Activated CD4-positive, alpha-beta T cell treated with anti-CD3 and anti-CD28 coated beads, Interleukin-2, amount 50 U/mL, for 24 hours (primary cell): ENCODE measurements around the gene TPM2.

Source experiments
- DNase-seq, 2 donors: peaks; one replicate each; pipeline ENCODE4 v3.0.0-alpha.2; 2020; ENCODE audit warnings: low read depth in 1 of 2, low spot score in 1 of 2

The TPM2 gene

DNA sequence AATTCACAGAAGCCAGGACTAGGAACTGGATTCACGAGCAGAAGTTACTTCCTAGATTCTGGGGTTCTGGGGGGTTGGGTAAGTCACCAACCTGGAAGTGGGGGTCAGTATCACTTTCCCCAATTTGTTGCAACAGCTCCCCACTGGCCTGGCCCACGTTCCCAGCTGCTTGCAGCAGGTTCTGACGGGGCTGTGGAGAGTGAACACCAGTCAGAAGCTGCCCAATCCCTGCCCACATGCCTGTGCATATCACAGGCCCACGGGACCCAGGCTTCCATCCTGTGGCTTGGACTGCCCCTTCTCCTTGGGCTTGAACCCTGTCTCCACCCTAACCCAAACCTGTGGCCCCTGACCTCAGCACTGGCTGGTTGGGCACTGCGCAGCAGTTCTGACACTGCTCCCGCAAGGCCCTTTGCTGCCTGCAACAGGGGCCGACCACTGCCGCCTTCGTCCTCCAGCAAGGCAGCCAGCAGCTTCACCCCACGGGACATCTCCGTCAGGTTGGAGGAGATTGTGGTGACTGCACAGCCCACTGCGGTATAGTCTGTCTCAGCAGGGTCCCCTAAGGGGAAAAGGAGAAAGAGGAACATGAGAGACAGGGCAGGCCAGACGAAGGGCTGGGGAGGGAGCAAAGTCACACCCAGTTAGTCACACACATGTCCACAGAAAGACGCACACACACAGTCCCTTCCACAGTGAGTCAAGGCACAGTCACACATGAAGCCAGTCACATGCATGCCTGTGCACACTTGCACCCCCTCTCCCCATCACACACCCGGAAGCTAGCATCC, 29.2 kb upstream of the TPM2 start:
- no peak for DNase-seq

DNA sequence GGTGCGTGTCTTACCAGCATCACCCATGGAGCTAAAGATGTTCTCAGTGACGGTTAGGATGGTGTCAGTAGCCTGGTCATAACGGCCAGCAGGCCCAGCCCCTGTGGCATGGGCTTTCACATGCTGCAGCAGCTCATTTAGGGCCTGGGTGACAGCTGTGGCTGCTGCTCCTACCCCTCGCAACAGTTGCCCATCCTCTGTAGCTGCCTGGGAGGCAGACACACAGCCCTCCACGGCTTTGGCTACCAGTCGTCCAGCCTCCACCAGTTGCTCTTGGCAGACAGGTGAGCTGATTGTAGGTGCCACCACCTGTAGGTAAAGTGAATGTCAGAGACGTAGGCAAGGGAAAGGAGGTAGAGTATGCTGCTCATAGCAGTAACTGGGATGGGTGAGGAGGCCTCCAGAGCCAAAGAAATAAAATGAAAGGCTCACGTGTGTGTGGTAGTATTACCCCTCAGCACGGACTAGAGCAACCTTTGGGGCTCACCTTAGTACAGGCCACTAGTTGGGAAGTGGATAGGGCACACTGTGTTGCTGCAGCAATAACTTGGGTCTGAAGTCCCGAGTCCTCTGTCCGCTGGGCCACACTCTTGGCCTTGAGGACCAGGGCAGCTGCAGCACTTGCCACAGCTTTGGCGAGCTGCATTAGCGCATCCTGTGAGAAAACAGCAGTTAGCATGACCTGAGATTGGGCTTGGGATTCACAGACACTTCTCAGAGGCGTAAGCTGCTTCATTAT, 27.6 kb upstream of the TPM2 start:
- DNase-seq, result no peak

DNA sequence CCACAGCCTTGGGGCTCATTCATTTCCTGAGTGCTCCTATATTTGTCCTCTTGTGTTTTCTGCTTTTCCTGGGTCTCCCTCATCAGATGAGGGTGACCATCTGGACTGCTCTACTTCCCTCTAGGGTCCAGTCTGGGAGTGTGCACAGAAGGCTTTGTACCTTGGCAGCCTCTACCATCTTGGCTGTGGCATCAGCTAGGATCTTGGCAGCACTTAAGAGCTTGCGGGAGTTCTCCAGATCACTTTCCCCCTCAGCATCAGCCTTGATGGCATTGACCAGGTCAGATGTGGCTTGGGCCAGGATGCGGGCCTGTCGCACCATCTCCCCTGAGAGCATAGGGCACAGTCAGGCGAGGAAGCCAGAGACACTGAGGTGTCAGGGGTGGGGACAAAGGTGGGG, 26.5 kb upstream of the TPM2 start:
- DNase-seq, result no peak

DNA sequence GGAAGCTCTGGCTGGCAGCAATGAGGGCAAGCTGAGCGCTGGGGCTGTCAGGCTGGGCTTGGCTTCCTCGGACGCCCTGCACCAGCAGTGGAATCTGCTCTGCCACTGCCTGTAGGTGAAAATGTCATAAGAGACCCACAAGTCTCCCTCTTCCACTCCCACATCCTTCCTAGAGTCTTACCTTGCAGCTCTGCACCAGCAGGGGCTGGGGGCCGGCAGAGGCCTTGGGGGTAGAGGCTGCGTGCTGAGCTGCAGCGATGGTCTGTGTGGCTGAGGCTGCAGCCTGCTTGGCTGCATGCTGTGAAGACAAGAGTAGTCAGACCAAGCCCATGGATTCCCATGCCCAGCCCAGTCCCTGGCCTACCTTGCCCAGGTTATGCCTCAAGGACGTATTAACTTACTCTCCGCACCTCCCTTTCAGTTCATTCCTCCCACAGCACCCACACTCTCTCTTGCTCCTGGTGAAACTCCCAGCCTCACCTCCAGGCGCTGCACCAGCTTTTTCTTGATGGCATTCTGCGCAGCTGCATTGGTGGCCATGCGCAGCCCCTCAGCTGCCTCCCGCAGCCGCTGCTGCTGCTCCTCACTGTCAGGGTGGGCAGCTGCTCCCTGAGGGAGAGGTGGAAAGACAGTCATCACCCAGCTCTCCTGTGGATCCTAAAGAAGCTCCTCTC, 25.0 kb upstream of the TPM2 start:
- no peak for DNase-seq

DNA sequence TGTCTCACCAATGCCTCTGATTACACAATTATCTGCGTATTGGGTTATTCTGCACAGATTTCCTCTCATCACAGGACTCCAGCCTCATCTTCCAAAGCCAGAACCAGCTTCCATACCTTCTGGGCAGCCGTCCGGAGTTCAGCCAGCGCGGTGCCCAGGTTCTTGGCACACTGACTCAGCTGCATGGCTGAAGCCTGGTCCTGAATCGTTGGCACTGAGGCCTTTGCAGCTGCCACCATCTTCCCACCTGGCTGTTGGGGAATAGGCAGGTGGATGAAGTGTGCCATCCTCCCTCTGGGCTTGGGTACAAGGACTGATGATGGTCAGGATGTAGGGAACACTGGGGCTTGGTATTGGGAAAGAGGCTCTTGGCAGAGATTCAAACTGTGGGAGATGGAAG, 24.4 kb upstream of the TPM2 start:
- no peak for DNase-seq

DNA sequence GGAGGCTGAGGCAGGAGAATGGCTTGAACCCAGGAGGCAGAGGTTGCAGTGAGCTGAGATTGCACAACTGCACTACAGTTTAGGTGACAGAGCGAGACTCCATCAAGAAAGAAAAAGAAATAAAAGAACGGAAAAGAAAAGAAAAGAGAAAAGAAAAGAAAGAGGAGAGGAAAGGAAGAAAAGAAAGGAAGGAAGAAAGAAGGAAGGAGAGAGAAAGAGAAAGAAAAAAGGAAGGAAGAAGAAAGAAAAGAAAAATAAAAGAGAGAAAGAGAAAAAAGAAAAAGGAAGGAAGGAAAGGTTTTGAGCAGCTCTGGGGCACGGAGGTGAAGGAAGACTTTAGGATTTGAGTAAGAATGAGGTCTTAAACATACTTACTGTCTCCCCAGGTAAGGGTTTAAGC, 23.9 kb upstream of the TPM2 start:
- no peak for DNase-seq

DNA sequence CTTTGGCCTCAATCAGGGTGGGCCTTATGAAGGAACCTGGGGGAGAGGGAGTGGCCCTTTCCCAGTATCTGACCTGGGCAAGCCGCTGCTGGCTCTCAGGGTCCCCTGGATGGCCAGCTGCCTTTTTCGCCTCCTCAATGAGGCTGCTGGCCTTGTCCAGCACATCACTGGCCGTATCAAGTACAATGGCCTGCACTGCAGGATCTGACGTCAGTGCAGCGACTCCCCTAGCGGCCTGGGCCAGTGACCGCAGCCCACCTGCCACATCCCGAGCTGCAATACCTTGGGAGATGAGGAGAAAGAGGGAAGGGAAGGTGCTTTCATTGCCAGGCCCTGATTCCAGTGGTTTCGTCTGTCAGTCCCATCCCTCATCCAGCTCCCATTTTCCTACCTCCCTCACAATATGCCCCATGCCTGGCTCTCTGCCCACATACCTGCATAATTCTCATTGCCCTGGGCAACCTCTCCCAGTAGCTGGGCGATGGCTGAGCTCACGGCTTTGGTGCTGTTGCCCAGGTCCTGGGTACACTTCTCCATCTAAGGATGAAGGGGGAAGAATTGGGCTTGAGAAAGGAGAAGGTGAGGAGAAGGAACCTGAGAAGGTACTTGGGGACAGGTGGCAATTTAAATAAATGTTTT, 23.2 kb upstream of the TPM2 start:
- no peak for DNase-seq

DNA sequence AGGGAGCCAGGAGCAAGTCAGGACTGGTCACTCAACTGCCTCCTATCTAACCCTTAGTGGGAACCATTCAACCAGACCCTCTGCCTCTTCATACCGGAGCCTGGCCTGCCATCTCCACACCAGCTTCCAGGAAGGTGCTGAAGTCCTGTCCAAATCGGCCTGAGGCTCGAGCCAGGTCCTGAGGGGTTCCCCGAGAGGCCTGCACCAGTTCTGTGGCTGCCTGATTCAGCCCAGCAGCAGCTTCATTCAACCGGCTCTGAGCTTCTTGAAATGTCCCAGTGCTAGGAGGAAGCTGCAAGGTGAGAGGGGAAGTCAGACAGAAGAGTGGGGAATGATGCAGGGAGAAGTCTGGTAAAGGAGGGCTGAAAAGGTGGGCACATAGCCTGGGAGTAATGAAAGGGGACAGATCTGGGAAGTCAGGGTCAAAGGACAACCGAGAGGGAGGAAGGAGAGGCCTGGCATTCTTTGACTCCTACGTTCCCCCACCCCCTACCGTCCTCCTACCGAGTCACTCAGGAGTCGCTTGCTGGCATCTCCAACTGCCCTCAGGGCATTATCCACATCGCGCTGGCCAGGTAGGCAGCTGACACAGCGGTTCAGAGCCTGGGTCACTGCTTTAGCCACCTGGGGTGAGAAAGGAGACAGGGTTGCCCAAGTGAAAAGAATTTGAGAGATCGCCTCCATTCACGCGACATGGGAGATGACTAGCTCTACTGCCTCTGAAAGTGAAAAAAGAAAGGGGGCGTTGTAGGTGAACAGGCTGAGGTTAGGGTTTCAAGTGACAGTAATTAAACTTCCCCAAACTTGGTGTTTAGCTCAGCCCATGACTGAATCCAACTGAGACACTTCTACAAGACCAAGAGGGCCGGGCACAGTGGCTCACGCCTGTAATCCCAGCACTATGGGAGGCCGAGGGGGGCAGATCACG, 22.0 kb upstream of the TPM2 start:
- no peak for DNase-seq

DNA sequence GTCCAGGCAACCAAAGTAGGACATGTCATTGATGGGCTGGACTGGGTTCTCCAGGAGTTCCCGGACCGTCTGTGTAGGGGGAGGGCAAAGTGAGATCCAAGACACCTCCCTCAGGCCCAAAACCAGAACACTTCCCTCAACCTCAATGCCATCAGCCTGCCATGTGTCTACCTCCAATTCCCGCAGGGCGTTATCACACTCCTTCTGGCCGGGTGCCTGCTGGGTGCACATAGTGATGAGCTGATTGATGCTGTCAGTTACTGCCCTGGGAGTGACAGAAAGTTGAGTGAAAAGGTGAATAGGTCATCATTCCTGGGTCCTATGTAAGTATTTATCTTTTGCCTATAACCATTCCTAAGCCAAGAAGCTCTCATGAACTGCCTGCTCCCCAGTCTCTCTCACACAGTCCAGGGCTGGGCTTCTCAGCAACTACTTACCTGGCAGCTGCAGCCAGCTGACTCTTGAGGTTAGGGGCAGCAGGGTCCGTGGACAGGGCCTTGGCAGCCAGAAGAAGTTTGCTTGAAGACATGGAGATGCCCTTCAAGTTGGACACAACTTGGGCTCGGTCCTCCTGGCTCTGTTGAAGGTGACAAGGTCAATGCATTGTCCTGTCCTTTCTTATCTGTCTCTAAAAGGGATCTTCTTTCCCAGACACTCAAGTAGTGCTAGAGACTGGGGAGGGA, 21.2 kb upstream of the TPM2 start:
- no peak for DNase-seq

DNA sequence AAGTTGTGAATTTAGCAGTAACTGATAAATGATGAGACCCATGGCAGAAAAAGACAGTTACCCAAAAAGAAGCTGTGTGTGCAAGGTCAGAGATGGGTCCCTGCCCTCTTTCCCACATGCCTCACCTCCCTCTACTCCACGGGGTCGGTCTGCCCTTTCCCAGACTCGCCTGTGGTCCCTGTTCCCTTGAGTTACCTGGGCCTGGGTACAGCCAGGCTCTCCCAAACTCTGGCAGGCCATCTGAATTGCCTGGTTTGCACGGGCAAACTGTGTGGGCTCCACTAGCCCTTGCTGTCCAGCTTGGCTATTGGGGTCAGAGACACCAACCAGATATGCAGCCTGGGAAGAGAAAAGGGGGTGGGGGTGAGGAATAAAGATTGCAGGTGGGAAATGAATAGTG, 18.4 kb upstream of the TPM2 start:
- DNase-seq, result no peak

DNA sequence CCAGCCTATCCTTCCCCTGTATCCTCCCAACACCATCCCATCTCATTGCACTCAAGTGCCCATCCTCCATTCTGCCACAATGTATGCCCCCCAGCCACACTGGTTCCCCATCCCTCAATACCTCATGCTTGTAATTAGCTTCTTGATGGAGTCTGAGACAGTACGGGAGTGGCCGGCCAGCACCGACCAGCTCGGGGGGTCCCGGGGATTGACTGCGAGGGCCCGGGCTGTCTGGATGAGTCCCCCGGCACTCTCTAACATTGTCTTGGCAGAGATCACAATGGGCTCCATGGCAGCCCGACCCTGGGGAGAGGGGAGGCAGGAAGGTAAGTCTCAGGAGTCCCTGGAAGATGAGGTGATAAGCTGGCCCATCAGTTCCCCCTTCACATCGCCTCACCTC, 17.2 kb upstream of the TPM2 start:
- no peak for DNase-seq

DNA sequence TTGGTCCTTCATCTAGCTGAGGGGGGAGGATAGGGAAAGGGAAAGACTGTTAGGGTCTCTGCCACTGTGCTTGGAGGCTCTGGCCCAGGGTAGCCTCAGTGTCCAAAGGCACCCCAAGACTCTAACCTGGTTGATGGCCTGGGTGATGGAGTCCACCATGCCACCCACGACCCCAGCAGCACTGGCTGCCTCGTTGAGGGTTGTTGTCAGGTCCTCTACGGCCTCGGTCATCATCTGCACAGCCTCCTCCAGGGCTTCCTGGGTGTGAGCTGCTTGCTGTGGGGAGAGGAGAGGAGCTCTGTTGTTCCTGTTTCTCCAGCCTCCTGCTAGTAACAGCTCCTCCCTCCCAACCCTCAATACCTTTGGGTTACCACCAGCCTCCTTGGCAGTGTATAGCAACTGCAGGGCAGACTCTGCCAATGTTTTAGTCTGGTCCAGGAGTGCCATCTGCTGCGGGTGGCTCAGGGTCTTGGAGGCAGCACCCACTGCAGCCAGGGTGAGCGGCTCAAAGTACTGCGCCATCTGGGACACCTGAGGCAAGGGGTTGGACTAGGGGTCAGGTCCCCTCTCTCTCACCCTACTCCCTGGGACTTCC, 16.2 kb upstream of the TPM2 start:
- DNase-seq, result no peak

DNA sequence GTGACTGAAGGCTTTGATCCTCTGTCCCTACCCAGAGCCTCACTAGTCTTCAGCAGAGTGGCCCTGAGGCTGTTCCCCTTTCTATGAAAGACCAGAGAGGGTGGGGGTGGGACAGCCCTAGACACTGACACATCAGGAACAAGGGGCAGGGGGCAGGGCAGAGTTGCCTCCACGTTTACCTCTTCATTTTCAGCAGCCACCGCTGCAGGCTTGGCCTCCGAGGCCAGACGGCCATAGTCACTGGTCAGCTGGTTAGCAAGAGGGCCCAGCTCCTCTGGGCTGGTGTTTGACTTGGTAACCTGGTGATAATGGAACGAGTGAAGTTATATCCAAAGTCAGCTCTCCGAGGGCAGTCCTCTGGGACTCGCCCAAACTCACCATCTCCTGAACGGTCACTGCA, 15.6 kb upstream of the TPM2 start:
- DNase-seq, result no peak

DNA sequence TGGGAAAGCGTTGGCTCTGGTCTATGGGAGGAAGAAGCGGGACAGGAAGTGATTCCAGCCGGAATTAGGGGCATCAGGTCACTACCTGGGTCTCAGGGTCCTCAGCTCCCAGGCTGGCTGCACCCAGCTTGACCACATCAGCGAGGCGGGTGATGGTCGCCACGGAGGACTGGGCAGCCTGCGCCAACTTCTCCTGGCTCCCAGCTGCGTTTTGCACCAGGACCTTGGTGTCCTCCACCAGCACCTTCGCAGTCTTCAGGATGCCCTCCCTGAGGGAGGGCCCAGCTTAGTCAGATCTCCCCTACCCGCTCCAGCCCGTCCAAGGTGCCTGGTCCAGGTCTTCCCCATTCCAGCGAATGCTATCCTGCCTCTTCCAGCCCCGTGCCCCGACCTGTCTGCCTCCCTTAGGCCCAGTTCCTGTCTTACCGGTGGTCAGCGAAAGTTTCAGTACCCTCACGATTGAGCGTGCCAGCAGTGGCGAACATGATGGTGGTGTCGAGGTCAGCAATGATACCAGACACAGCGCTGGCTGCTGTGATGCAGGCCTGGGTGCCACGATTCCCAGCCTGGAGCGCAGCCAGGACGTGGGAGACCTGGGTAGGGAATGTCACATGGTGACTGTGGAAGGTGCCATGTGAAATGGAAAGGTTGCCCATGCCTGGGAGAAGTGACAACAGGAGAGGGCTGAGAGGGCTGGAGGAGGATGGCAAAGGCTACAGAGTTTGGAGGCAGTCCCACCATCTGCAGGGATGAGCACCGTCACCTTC, 14.4 kb upstream of the TPM2 start:
- no peak for DNase-seq

DNA sequence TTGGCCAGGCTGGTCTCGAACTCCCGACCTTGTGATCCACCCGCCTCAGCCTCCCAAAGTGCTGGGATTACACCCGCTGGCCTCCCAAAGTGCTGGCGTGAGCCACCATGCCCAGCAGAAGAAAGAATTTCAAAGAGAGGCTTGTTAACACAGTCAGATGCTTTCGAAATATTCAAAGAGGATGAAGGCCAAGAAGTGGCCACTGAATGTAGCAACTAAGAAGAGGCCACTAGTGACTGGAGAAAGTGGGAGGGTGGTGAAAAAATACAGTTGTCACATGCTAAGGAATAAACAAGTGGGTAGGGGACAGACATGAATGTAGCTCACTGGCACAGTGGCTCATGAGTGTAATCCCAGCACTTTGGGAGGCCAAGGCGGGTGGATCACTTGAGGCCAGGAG, 13.0 kb upstream of the TPM2 start:
- no peak for DNase-seq

DNA sequence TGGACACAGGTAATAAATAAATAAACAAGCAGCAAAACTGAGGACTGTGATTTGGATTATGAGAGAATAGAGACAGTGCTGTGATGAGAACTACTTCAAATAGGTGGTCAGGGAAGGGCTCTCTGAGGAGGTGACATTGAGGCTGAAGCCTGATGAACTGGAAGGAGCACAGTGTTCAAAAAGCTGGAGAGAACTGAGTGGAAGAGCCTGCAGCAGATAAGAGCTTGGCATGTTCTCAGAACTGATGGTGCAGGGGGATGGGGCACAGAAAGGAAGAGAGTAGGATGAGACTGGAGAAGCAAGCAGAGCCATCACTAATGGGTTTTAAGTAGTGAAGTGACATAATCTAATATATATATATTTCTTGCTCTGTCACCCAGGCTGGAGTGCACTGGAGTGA, 11.2 kb upstream of the TPM2 start:
- DNase-seq, result no peak

DNA sequence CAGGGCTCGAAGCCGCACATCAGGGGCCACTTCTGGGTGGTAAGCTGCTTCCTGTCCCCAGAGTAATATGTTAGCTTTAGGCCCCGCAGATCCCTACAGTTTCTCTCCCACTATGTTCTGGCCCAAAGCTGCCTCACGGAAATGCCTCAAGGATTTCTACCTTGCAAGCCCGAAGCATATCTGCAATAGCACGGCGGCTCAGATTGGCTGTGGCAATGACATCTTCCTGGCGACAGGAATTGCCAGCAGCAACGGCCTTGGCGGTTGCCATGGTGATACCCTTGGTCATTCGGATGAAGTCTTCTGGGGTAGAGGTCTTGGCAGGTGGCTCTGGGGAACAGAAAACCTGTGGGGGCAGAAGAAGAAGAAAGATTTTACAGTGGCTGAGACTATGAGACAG, 10.3 kb upstream of the TPM2 start:
- DNase-seq, result no peak

DNA sequence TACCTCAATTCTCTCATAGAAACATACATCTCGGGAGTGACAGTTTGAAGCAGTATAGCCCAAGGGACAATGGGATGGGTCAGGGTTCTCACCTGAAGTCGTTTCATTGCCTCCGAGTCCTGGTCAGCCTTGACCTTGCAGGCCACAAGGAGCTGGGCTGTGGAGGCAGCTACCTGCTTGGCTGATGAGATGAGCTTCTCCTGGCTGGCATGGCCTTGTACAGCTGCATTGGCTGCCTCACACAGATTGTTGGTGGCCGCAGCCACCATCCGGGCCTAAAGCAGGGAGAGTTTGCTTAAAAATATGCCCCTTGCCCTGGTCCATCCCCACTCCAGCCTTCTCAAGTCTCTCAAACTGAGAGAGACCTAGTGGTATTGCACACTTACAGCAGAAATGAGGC, 8.5 kb upstream of the TPM2 start:
- DNase-seq, result no peak

DNA sequence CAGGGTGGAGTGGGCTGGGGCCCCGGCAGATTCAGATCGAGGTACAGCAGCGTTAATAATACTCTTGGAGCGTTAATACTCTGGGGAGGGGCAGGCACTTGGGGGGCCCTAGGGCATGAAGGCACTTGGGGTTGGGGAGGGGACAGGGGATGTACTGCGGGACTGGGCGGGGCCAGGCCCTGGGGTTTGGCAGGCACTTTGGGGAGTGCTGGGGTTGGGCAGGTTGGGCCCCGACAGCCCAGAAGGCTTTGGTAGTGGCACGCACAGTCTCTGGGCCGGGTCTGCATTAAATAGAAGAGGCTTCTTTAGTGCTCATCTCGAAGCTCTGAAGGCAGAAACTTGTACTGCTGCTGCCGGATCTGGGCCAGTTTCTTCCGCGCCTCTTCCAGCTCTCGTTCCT, 7.8 kb upstream of the TPM2 start:
- no peak for DNase-seq
